Loucy (cell line): ENCODE data around the gene POP4.

ENCODE experiments used
- H2AFZ ChIP-seq: fragments of 200-600 bp; sonication (generic); 2 replicates; pipeline ENCODE4 v1.6.0; 2016; ENCODE audit warnings: antibody characterized with exemption, mild to moderate bottlenecking, low read length, moderate library complexity
- H3F3A ChIP-seq: fragments of 200-600 bp; 2 replicates; pipeline ENCODE4 v1.6.0; 2016; ENCODE audit warnings: antibody characterized with exemption, low read depth, mild to moderate bottlenecking
- H3K27me3 ChIP-seq: fragments of 200-600 bp; sonication (generic); 2 replicates; pipeline ENCODE4 v1.6.1; 2014; ENCODE audit warnings: low read length, mild to moderate bottlenecking; ENCODE audit not compliant: insufficient read depth, poor library complexity, severe bottlenecking
- H3K36me3 ChIP-seq: fragments of 200-600 bp; sonication (generic); 2 replicates; pipeline ENCODE4 v1.6.1; 2016; ENCODE audit warnings: low read length; ENCODE audit not compliant: insufficient read depth
- H3K4me1 ChIP-seq: fragments of 200-600 bp; sonication (generic); 2 replicates; pipeline ENCODE4 v1.5.1; 2014; ENCODE audit warnings: low read length, mild to moderate bottlenecking; ENCODE audit not compliant: insufficient read depth, poor library complexity, severe bottlenecking
- H3K4me2 ChIP-seq: fragments of 200-600 bp; sonication (generic); 2 replicates; pipeline ENCODE4 v1.6.0; 2014; ENCODE audit warnings: antibody characterized with exemption, low read length, low read depth, mild to moderate bottlenecking; ENCODE audit not compliant: poor library complexity, severe bottlenecking
- H3K4me3 ChIP-seq: fragments of 200-600 bp; sonication (generic); 2 replicates; pipeline ENCODE4 v1.5.1; 2014; ENCODE audit warnings: low read length, mild to moderate bottlenecking, mixed read lengths; ENCODE audit not compliant: poor library complexity, severe bottlenecking
- H3K79me2 ChIP-seq: fragments of 200-600 bp; sonication (generic); 2 replicates; pipeline ENCODE4 v1.6.1; 2014; ENCODE audit warnings: low read length; ENCODE audit not compliant: insufficient read depth
- H3K9ac ChIP-seq: fragments of 200-600 bp; sonication (generic); 2 replicates; pipeline ENCODE4 v1.6.0; 2014; ENCODE audit warnings: mild to moderate bottlenecking, low read depth, low read length, moderate library complexity; ENCODE audit not compliant: poor library complexity, severe bottlenecking
- H3K9me2 ChIP-seq: fragments of 200-600 bp; sonication (generic); replicated peaks from 2 replicates; pipeline ENCODE4 v1.6.1; 2016; ENCODE audit warnings: low read depth, low read length, mixed read lengths
- H3K9me3 ChIP-seq: fragments of 200-600 bp; sonication (generic); 2 replicates; pipeline ENCODE4 v1.6.1; 2014; ENCODE audit warnings: mild to moderate bottlenecking, antibody characterized with exemption, low read length, low read depth; ENCODE audit not compliant: insufficient read depth
- H4K20me1 ChIP-seq: fragments of 200-600 bp; sonication (generic); 2 replicates; pipeline ENCODE4 v1.6.0; 2014; ENCODE audit warnings: antibody characterized with exemption, low read length, mild to moderate bottlenecking; ENCODE audit not compliant: insufficient read depth, poor library complexity, severe bottlenecking
- CTCF ChIP-seq: fragments of 200-600 bp; sonication (generic); conservative IDR thresholded peaks from 2 replicates; pipeline ENCODE4 v1.5.1; 2014; ENCODE audit warnings: mild to moderate bottlenecking, antibody characterized with exemption, low read length
- EZH2phosphoT487 ChIP-seq: fragments of 200-600 bp; IDR thresholded peaks from 2 replicates; pipeline ENCODE4 v1.6.1; 2018; ENCODE audit warnings: antibody characterized with exemption, mild to moderate bottlenecking, moderate library complexity, borderline replicate concordance

Gene POP4

GRCh38 chr19:29577649-29577963, 28.5 kb upstream of the POP4 start:
- Histone ChIP-seq H3K9me2 (no peaks in the 10 kb centered on the region), H3K4me1 (no peaks in the 10 kb centered on the region), H2AFZ (no peak overlapping the region), H4K20me1 (no peaks in the 10 kb centered on the region), H3K4me2 (no peak overlapping the region), H3K9me3 (0 out of 2 replicates have a peak, but pooled peaks cover 4% of the 10 kb centered on the region), H3K79me2 (no peaks in the 10 kb centered on the region), H3K9ac (no peak overlapping the region), H3K36me3 (no peaks in the 10 kb centered on the region), H3K27me3 (no peaks in the 10 kb centered on the region), H3K4me3 (no peak overlapping the region), H3F3A (no peaks in the 10 kb centered on the region)
- TF ChIP-seq CTCF (no peak), EZH2phosphoT487 (no peak)

- Histone ChIP-seq H3K4me3 (no peak overlapping the region), H2AFZ (no peak overlapping the region), H3F3A (no peaks in the 10 kb centered on the region), H3K4me1 (no peaks in the 10 kb centered on the region), H3K27me3 (no peaks in the 10 kb centered on the region), H3K9me3 (0 out of 2 replicates have a peak, but pooled peaks cover 4% of the 10 kb centered on the region), H4K20me1 (no peaks in the 10 kb centered on the region), H3K9me2 (no peaks in the 10 kb centered on the region), H3K36me3 (no peaks in the 10 kb centered on the region), H3K9ac (no peak overlapping the region), H3K79me2 (no peaks in the 10 kb centered on the region), H3K4me2 (no peak overlapping the region)
- no peak for TF ChIP-seq CTCF
- no peak for TF ChIP-seq EZH2phosphoT487
These were observed 27.7 kb upstream of the POP4 start for GRCh38 chr19:29578349-29578748.

GRCh38 chr19:29579308-29579910, 26.7 kb upstream of the POP4 start:
- no peak overlapping the region for H2AFZ ChIP-seq
- no peak overlapping the region for H3K4me3 ChIP-seq
- no peaks in the 10 kb centered on the region for H4K20me1 ChIP-seq
- H3K27me3 ChIP-seq = no peaks in the 10 kb centered on the region
- H3K4me2 ChIP-seq = no peak overlapping the region
- no peaks in the 10 kb centered on the region for H3K79me2 ChIP-seq
- H3F3A ChIP-seq = no peaks in the 10 kb centered on the region
- no peaks in the 10 kb centered on the region for H3K9me2 ChIP-seq
- no peak overlapping the region for H3K9ac ChIP-seq
- TF ChIP-seq EZH2phosphoT487 (no peak), CTCF (no peak)
- H3K36me3 ChIP-seq = no peaks in the 10 kb centered on the region
- 0 out of 2 replicates have a peak, but pooled peaks cover 4% of the 10 kb centered on the region for H3K9me3 ChIP-seq
- no peaks in the 10 kb centered on the region for H3K4me1 ChIP-seq
